Measurements from ENCODE around the gene GABBR2.
"Not testable (repeated sequence)": the region's sequence is repeated elsewhere in the genome, so short reads cannot be mapped to it uniquely, and the experiment has no call there.

GABBR2 gene

DNA sequence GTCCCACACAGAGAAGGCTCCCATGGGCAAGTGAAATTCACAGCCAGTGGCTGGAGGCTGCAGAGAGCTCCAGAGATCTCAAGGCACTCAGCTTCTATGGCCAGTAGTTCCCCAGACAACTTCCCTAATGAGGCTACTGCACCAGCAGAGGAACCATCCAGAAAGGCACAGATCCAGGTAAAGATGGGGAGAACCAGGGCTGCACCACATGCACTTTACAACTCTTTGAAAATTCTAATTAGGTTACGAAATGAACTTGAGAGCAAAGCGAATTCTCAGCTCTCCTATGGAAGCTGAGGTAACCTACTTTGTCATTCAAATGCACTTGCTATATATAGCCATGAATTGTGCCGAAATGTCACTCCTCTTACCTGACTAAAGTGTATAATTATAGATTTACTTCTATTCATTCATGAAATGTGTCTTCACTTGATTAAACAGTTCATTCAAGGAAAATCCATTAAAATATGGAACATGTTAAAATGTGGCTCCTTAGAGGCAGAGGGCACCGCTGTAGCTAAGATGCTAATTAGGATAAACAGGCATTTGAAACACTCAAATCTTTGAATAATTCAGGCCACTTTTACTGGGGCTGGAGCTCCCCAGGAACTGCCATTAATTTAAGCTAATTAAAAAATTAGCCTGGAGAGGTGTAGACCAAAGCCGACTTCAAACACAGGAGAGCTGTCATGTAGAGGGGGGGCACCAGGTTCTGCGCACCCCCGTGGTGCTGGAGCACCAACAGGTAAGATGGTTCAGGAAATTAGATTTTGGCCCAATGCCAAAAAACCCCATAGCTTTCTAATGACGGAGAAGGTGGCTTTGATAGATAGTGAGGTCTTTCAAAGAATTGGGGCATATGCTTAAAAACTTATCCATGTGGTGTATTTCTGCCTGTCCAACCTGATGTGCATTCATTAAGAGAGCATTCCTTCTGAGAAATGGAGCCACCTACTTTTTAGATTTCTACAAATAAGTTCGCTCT is 204.1 kb downstream of the GABBR2 start:
- no peak for DNase-seq

DNA sequence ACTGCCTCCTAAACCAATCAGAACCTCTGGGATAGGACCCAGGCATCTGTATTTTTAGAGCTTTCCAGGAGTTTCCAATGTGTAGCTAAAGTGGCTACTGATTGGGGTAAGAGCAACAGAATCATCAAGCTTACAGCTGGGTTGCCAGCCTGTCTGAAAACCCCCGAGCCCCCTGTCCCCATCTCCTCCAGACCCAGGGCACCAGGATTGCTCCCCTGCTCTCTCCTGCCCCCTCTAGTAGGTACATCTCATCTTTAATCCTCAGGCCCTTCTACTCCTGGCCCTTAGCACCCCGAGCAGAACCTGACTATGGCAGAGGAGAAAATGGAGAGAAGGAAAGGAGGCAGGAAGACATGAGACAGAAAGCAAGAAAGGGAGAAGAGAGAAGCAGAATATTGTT is 204.9 kb downstream of the GABBR2 start:
- DNase-seq: no peak

DNA sequence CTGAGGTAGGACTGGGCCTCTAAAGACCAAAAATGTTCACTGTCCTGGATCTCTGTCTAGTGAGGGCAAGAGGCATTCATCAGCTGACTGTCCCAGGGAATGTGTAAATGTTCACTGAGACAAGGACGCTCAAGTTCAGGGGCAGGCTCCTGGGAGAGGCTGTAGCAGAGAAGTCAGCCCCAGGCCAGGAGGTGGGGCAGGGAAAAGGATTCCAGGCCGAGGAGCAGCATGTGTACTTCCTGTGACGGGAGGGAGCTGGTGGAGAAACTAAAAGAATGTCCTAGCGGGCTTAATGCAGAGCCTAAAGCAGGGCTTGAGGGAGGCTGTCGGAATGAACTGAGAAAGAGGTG is 205.8 kb downstream of the GABBR2 start:
- DNase-seq: no peak

DNA sequence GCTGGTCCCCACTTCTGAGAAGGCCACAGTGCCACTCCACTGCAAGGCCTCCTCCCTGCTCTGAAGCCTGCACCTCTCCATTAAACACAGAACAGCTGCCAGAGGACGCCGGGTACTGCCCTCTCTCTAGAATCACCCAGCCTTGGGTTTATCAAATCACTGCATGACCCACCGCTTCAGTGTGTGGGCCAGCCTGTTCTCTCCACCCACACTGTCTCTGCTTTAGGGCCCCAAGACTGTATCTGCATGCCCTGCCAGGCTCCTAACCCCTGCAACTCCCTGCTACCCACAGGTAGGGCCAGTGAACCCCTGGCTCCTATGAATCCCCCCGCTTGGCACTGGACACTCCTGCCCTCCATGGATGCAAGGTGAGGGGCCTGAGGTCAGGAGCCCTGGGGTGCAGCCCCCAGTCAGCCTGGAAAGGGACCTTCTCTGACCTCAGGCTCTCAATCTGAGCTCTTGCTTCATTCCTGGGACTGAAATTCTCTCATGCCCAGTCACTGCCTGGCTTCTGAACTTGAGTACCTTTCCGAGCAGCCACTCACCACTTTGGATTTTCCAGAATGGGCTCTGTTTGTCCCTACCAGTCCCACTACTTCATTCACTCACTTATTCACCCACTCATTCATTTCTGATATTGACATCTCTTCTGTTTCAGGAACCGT is 206.3 kb downstream of the GABBR2 start:
- DNase-seq: no peak

DNA sequence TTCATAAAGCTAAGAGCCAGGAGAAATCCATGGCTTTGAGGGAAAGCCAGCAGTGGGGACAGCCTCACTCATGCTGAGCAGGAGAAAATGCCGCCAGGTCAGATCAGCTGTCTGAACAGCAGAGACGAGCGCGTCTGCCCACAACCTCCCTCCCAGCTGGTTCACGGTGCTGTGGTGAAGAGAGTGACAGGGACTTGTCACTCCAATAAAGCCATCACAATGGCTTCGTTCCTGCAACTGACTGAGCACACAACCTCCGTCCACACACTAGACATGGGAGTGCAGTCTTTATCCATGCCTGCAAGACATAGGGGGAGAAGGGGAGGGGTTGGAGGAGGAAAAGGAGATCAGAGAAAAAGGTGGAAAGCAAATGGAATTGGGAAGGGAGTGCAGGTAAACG is 206.9 kb downstream of the GABBR2 start:
- DNase-seq: no peak

DNA sequence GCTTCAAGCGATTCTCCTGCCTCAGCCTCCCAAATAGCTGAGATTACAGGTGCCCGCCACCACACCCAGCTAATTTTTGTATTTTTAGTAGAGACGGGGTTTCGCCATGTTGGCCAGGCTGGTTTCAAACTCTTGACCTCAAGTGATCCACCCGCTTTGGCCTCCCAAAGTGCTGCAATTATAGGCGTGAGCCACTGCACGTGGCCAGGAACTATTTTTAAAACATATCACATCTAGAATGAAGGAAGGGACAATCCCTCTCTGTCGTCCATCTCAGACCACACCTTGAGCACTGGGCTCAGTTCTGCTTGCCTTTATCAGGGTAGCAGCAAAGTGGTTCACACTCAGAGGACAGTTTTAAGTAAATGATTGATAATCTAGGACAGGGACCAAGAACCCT is 207.5 kb downstream of the GABBR2 start:
- DNase-seq: not testable (repeated sequence)

DNA sequence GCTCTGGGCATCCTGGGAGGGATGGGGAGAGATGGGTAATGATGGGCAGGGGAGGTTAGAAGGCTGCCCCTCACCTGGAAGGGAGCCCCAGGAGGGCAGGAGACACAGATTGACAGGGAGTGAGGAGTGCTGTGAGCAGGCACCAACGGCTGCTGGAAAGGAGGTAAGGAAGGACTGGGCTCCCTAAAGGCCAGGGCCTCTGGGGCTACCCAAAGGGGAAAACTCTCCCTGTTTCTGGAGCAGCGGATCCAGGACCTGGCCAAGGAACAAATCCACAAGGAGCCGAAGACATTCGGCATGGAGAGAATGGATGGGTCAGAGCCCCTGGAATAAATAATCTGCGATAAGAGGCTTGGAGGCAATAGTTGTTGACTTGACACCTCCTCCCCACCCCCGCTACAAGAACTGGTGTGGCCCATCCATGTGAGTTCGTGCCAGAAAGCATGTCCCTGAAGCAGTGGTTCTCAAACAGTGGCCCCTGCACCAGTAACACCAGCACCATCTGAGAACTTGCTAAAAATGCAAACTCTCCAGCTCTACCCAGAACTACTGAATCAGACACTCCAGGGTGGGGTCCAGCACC is 208.3 kb downstream of the GABBR2 start:
- DNase-seq: no peak

DNA sequence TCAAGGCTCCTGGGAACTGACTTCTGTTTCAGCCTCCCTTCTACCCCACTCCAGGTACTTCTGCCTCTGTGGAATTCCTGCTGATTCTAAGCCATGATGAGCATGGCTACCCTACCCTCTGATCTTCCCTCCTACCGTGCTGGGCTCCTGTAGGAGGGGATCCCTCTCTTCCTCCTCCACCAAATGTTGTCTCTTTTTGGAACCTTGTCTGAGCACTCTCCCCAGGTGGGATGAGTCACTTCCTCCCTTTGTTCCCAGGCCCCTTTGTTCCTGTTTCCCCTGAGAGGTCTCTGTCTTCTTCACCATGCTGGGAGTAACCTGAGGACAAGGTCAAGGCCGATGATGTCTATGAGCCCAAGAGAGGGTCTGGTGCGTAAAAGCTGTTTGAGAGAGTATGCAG is 213.2 kb downstream of the GABBR2 start:
- no peak for DNase-seq

DNA sequence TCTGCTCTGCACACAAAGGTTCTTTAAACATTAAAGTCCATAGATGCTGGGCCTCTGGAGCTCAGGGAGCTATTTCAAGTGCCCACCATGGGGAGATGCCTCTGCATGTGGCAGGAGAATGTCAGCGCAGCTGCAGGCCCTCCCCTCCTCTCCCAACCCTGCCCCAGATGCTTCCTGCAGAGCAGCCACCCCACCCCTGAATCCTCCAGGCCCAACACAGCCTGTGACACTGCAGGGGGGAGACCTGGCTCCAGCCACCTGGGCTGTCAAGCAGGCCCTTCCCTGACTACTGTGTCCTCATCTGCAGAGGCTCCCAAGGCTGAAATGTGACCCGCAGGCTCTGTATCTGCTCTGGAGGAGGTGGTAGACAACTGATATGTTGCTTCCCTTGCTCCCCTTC is 213.9 kb downstream of the GABBR2 start:
- no peak for DNase-seq

DNA sequence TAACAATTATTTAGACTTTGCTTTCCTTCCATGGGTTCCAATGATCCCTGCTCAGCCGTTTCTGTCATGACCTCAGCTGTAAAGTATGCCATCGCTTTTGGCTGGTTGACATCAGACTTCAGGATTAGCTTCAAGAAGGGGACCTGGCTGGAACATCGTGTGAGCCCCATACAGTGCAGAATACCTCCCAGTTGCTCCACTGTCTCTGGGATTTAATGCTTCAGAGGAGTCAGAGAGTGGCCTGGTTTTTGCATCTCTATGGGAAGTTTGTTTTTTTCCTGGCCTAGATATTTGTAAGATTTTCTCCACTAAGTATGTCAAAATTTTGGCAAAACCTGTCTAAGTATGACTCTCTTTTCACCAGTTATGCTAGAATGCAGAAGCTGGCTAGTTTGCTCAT is 216.9 kb downstream of the GABBR2 start:
- DNase-seq: no peak

DNA sequence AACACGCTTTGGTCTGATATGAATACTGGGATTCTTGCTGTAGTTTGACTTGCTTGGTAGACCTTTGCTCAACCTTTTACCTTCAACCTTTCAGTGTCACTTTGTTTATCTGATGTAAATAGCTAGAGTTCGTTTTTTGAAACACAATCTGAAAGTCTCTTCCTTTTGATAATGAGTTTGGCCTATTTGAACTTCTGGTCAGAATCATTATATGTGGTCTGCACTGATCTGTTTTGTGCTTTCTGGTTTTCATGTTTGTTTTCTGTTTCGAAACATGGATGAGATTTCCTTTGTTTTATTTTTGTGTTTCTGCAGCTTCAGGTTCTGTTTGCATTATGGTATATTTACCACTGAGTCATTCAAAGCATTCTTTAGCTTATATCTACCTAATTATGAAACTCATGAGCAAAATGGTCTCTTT is 217.5 kb downstream of the GABBR2 start:
- no peak for DNase-seq

DNA sequence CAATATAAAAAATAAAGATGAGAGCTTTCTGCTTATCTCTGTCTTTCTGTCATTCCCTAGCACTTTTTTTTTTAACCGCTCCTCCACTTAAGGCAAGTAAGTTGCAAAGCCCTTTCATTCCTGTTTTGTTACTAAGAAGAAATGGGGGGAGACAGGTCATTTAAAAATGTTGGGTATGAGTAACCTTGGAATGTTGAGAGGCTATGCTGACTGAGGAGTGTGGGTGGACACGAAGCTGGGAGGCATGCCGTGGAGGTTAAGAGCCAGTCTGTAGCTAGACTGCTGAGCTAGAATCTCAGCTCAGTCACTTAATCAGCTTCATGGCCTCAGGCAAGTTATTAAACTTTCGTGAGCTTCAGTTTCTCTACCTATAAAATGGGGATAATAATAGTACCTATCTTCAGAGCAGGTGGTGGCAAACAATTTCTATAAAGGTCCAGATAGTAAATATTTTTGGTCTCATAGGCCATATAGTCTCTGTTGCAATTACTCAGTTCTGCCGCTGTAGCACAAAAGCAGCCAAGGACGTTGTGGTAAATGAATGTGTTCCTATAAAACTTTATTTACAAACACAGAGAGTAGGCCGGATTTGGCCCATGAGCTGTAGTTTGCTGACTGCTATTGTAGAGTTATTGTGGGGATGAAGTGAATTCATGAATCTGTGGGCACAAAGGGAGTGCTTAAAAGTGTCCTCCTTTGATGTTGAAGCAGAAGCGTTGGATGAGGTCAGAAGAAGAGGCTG is 220.0 kb downstream of the GABBR2 start:
- no peak for DNase-seq

DNA sequence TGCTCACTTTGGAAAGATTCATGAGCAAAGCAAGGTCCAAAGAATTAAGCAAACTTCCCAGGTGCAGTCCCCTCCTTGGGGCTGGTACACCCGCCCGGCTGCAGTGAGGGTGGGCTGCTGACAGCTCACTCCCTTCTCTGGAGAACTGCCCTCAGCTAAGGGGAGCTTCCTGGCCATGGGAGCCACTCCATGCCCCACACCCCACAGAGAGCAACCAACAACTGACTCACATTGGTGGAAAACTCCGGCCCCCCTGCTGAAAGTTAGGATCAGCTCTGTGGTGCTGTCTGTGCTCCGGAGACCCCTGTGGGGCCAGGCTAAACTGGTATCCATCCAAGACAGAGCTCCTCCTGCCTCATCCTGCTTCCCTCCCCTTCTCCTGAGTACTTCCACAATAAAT is 223.0 kb downstream of the GABBR2 start:
- no peak for DNase-seq

DNA sequence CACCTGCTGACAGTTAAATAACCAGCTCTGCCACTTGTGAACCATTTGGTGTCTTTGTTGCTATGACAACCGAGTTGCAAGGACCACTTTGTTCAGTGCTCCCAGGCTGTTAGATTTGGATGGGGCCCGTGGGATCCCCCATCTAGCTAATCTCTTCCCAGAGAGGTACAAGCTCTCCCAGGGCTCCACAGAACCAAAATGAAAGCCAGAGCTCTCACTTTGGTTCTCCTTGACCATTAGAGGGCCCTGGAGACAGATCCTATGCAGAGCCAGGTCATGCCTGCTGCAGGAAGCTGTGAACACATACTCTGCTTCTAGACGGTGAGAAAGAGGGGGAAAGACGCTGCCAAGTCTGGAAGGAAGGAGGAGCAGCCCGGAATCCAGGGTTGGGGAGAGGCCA is 224.6 kb downstream of the GABBR2 start:
- no peak for DNase-seq

DNA sequence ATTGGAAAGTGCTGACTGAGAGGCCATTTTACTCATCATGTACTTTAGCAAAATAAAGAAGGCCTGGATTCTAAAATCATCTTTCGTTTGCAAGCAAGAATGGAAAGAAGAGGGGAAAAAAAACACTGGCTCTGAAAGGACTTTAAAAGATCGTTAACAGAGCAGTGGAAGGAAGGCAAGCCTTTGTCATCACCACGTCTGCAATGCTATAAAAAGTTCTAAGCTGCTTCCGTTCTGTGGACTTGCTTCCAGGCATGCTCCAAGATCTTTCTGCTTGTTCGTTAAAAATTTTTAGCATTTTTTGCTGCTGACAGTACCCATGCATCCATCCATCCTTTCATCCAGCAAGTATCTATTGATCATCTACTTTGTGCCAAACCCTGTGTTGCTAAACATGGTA is 226.5 kb downstream of the GABBR2 start:
- no peak for DNase-seq

DNA sequence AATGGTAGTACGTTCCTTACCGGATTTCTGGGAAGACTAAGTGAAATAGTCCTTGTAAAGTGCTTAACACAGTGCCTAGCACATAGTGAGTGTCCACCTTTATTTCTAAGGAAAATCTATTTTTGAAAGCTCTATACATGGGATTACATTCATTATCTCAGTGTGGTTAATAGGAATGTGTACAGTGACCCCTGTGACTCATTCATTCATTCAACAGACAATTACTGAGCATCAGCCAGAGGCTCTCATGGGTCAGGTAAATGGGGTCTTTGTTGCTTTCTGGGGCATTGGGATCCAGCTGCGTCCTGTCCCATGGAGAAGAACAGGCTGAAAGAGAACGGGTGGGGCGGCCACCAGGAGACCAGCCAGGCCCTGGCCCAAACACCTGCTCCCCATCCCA is 227.1 kb downstream of the GABBR2 start:
- no peak for DNase-seq

DNA sequence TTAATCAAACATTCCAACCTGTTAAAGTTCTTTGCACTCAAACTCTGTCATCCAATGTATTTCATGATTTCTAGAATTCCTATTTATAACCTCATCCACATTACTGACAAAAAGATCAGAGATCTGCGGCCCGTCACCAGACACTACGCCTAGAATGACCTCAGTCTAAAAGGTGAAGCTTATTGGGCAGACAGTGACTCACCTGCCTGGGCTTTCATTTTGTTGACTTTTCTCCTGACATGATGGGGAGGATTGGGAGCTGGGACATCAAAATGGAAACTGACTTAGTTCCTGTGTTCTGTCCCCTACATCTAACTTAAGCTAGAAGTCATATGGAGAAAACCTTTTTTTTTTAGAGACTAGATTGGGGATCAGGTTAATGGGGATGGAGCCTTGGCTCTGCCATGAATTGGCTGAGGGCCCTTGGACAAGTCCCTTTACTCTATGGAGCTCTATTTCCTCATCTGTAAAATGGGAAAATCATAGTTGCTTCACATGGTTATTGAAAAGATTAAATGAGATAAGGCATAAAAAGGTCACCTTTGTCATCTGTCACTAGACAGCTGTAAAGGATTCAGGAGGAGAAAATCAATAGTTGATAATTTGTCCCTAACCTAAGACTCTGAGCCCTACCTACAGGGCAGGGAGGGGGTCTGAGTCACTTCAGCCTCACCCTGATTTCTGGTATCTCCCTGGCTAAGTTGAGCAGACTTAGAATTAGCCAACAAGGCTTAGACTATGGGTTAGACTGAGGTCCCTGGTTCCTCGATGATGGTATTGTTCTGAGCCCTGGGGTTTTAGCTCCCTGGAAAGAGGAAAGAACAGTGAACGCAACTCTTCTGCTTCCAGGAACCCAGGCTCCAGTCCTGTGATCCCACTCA is 228.5 kb downstream of the GABBR2 start:
- no peak for DNase-seq

DNA sequence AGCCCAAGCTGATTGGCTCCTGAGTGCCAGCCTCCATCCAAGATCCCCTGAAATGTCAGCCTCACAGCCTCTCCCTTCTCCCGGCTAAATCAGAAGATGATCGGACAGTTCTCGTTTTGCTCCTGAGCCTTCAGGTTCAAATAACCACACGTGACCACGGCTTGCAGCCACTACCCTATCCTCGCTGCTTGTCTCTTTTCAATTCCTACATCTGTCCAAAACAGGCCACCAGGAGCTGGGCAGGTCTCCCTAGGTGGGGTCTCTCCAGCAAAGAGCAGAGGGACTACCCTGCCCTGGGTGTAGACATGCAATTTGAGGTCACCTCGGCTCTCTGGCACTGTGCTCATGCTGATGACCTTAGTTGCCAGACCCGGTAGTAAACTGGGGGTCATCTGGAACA is 229.3 kb downstream of the GABBR2 start:
- no peak for DNase-seq

DNA sequence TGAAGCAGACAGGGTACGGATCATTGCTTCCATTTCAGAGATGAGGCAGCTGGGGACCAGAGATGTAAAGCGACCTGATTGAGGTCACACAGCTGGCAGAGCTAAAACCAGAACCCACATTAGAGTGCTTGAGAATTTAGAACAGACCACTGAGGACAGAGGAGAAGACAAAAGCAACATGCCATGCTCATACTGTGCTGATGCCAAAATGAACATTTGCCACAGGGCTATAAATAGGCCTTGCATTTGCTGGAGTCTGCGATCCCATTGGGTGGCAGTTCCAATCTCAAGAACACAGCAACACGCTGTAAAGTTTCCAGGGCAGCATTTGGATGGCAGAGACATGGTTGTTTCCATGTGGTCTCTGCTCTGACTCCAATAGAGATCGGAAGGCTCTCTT is 230.9 kb downstream of the GABBR2 start:
- peak; percentile 49 to 63 for DNase-seq

DNA sequence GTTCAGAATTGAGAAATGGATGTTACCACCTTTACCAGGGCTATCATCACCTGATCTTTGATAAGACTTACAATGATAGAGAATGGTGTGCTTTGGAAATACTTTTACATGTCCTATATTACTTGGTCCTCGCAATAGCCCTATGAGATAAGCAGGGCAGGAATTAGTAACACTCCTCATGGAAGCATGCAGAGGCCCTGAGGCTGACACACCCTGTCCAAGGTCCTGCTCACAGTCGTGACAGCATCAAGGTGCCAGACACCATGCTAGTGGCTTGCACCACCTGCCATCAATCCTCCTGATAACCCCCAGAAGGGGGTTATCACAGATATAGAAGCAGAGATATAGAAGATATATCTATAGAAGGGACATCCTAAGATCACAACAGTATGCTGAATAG is 236.5 kb downstream of the GABBR2 start:
- DNase-seq: no peak

DNA sequence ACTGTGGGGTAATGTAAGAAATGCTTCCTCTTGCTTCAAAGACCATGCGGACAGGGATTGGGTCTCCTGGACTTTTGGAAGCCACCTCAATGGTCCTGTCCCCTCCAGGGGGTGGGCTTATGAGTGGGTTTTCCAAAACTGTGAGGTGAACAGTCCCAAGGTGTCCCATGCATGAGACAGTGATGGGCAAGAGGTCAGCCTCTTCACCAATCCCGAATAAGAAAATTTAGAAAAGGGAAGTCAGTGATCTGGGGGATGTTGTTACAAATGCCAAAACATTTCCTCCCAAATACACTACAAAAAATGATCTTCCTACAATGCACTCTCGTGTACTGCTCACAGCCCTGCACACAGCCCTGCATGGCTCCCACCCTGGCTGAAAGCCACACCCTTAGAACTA is 237.6 kb downstream of the GABBR2 start:
- no peak for DNase-seq

DNA sequence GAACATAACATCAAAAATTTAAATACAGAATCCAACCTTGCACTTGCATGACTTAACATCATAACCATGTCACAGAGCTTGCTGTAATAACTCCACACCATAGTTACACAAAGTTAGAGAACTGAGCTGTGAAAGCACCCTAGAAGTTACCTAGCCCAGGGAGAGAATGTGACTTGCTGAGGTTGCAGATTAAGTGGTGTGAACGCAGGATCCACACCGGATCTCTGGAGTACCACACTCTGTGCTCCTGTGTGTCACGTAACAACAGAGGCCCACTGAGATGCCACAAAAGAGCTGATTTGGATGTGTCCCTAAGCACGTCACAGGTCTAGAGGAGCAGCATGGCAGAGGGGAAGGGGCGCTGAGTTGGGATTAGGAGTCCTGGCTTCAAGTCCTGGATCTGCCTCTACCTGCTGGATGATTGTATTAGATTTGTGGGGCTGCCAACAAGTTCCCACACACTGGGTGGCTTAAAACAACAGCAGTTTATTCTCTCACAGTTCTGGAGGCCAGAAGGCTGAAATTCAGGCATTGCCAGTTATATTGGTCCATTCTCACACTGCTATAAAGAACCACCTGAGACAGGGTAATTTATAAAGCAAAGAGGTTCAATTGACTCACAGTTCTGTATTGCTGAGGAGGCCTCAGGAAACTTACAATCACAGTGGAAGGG is 240.0 kb downstream of the GABBR2 start:
- no peak for DNase-seq

Data from cerebellar nuclear complex (tissue), 1 donor.